GM12878 (cell line): ENCODE data around the gene MMEL1. TPM values are rescaled to one million over a fixed set of nuclear protein-coding genes. Genes with fewer than 3 reads are reported as not detected.
"Not testable (repeated sequence)": the region's sequence is repeated elsewhere in the genome, so short reads cannot be mapped to it uniquely, and the experiment has no call there.

Experiments
- ATAC-seq: fragments of 200-7000 bp; cut with Tn5 transposase; 3 replicates; pipeline ENCODE4 v1.9.1; 2020; ENCODE audit warnings: mild to moderate bottlenecking, moderate library complexity
- BruUV-seq: library from RNA; stranded (reverse); fragments of 400-500 nt; replicated peaks from 2 replicates; lab custom pipeline; 2021; lab: Mats Ljungman, UMichigan
- CTCF ChIA-PET: fragments of 300-600 bp; sonication (Branson Sonifier 250); formaldehyde crosslinking; extraction: SDS; loops from one replicate; lab custom pipeline; 2021; ENCODE audit warnings: inconsistent platforms; lab: Yijun Ruan, JAX
- POLR2A ChIA-PET: fragments of 350-600 bp; formaldehyde crosslinking; extraction: SDS; loops from one replicate; lab custom pipeline; 2021; ENCODE audit warnings: inconsistent platforms; lab: Charles Lee
- RAD21 ChIA-PET: fragments of 300-600 bp; sonication (Branson Sonifier 250); formaldehyde crosslinking; loops from one replicate; lab custom pipeline; 2023; ENCODE audit warnings: antibody characterized with exemption; ENCODE audit not compliant: unreplicated experiment; lab: Charles Lee
- SMC1A ChIA-PET: fragments of 300-600 bp; sonication (Branson Sonifier 250); formaldehyde crosslinking; loops from one replicate; lab custom pipeline; 2023; ENCODE audit not compliant: unreplicated experiment, uncharacterized antibody; lab: Charles Lee
- DNase-seq: peaks from one replicate; pipeline ENCODE4 v3.0.0-alpha.2; 2011; ENCODE audit warnings: low read depth, low spot score
- FAIRE-seq: peaks from 3 replicates; lab custom pipeline; 2011; peaks lifted over from hg19 to GRCh38; lab: Jason Lieb, UNC
- H2AFZ ChIP-seq: 2 replicates; pipeline ENCODE4 v1.6.0; 2011; ENCODE audit warnings: low read depth, low read length, control low read depth; ENCODE audit not compliant: control insufficient read depth
- H3K27ac ChIP-seq: 2 replicates; pipeline ENCODE4 v1.5.1; 2011; ENCODE audit warnings: control low read depth; ENCODE audit not compliant: control insufficient read depth, insufficient read depth
- H3K27me3 ChIP-seq, 2 experiments: replicated peaks in 1 of 2; 2 replicates each; pipeline versions ENCODE4 v1.6.0 to v1.6.1; 2011; ENCODE audit warnings: low read length in 1 of 2; ENCODE audit not compliant: control insufficient read depth in 2 of 2, insufficient read depth in 2 of 2
- H3K36me3 ChIP-seq, 2 experiments: 2 replicates each; pipeline ENCODE4 v1.5.1; 2011; ENCODE audit warnings: low read length in 1 of 2; ENCODE audit not compliant: control insufficient read depth in 2 of 2, insufficient read depth in 2 of 2
- H3K4me1 ChIP-seq: 2 replicates; pipeline ENCODE4 v1.6.1; 2011; ENCODE audit warnings: mild to moderate bottlenecking, low read length, moderate library complexity, mixed read lengths; ENCODE audit not compliant: control insufficient read depth, insufficient read depth
- H3K4me2 ChIP-seq: 2 replicates; pipeline ENCODE4 v1.6.0; 2011; ENCODE audit warnings: control low read depth; ENCODE audit not compliant: control insufficient read depth, insufficient read depth
- H3K4me3 ChIP-seq: fragments of 200-600 bp; sonication (generic); 2 replicates; pipeline ENCODE4 v1.5.1; 2016
- H3K79me2 ChIP-seq: 2 replicates; pipeline ENCODE4 v1.6.0; 2011; ENCODE audit warnings: low read length; ENCODE audit not compliant: control insufficient read depth, insufficient read depth
- H3K9ac ChIP-seq: 2 replicates; pipeline ENCODE4 v1.8.0; 2011; ENCODE audit warnings: low read length, control low read depth, mixed read lengths; ENCODE audit not compliant: control insufficient read depth, insufficient read depth
- H3K9me3 ChIP-seq: replicated peaks from 3 replicates; pipeline ENCODE4 v1.5.1; 2011; ENCODE audit warnings: mild to moderate bottlenecking, low read length; ENCODE audit not compliant: control insufficient read depth, insufficient read depth
- H4K20me1 ChIP-seq: 2 replicates; pipeline ENCODE4 v1.6.0; 2011; ENCODE audit not compliant: control insufficient read depth, insufficient read depth
- WGBS: methylation state at CpG from one replicate; pipeline ENCODE4 v1.1.6; 2016; ENCODE audit warnings: low lambda C conversion rate; ENCODE audit not compliant: insufficient replicate concordance, insufficient coverage; ENCODE audit errors: missing lambda C conversion rate; 5-methylcytosine and 5-hydroxymethylcytosine counted together
- in situ Hi-C: fragments of 300-500 bp; cut with MboI; formaldehyde crosslinking; loops from 9 replicates; pipeline ENCODE4 v1.14.3; 2018; ENCODE audit warnings: mixed read lengths
- intact Hi-C: fragments of 100-400 bp; cut with micrococcal nuclease; formaldehyde crosslinking; loops from one replicate; pipeline ENCODE4 v1.14.2; 2022; ENCODE audit not compliant: unreplicated experiment
- polyA plus RNA-seq, 11 experiments: library from polyadenylated mRNA; depleted of rRNA in 4 of 11; unstranded in 6 of 11; stranded (reverse) in 5 of 11; fragments of >200 nt; fragmentation: Nextera tagmentation in 4 of 11; fragmentation: Illumina TruSeq in 1 of 11; extraction: Ambion mirVana in 4 of 11; extraction: Trizol in 1 of 11; gene quantifications; 1 replicate in 1 of 11; 2 replicates in 10 of 11; pipeline versions ENCODE4 v1.2.1 to v1.2.3, GENCODE V29; 2011 to 2016; ENCODE audit warnings: inconsistent platforms in 2 of 11, missing spikeins in 2 of 11, low read depth in 1 of 11
- total RNA-seq, 4 experiments: library from RNA; depleted of rRNA in 3 of 4; stranded (reverse); fragments of >200 nt in 3 of 4; fragmentation: Illumina TruSeq in 1 of 4; extraction: Trizol in 1 of 4; gene quantifications; 2 replicates each; pipeline versions ENCODE4 v1.2.1 to v1.2.3, GENCODE V29; 2013 to 2021

Gene MMEL1
- total and polyA plus RNA-seq, 10 of the 15 experiments (the other 5 are each of a cell fraction or from before 2014, with no cell fraction given): 0.11 TPM; not detected in 9

GRCh38 chr1:2655598-2656434 is 23.0 kb upstream of the MMEL1 start:
- DNase-seq, POLR2A ChIA-PET, in situ Hi-C loops, H3K27me3 ChIP-seq, BruUV-seq, H3K9me3 ChIP-seq, SMC1A ChIA-PET, FAIRE-seq, ATAC-seq, H3K79me2 ChIP-seq, H4K20me1 ChIP-seq, H3K4me1 ChIP-seq, H2AFZ ChIP-seq, CTCF ChIA-PET, H3K9ac ChIP-seq, RAD21 ChIA-PET, H3K4me2 ChIP-seq, H3K4me3 ChIP-seq, H3K27ac ChIP-seq, intact Hi-C loops, H3K36me3 ChIP-seq: not testable (repeated sequence)
- WGBS: 5% methylated on average over 16 of the region's 16 CpGs

GRCh38 chr1:2654443-2654948 is 21.7 kb upstream of the MMEL1 start:
- RAD21 ChIA-PET, POLR2A ChIA-PET, ATAC-seq, H3K4me1 ChIP-seq, H4K20me1 ChIP-seq, intact Hi-C loops, H3K4me2 ChIP-seq, H3K4me3 ChIP-seq, H3K9me3 ChIP-seq, CTCF ChIA-PET, H3K27ac ChIP-seq, H3K9ac ChIP-seq, H3K27me3 ChIP-seq, H3K79me2 ChIP-seq, FAIRE-seq, BruUV-seq, in situ Hi-C loops, DNase-seq, SMC1A ChIA-PET, H3K36me3 ChIP-seq, H2AFZ ChIP-seq: not testable (repeated sequence)
- WGBS: 2% methylated on average over 14 of the region's 14 CpGs

GRCh38 chr1:2653741-2654442 is 21.1 kb upstream of the MMEL1 start:
- FAIRE-seq, H3K9ac ChIP-seq, H3K4me1 ChIP-seq, H3K79me2 ChIP-seq, H2AFZ ChIP-seq, H3K36me3 ChIP-seq, H3K4me2 ChIP-seq, CTCF ChIA-PET, ATAC-seq, H3K4me3 ChIP-seq, POLR2A ChIA-PET, BruUV-seq, intact Hi-C loops, H3K27ac ChIP-seq, H3K27me3 ChIP-seq, SMC1A ChIA-PET, RAD21 ChIA-PET, H3K9me3 ChIP-seq, in situ Hi-C loops, DNase-seq, H4K20me1 ChIP-seq: not testable (repeated sequence)
- WGBS: 3% methylated on average over 14 of the region's 14 CpGs
